Activated naive CD4-positive, alpha-beta T cell treated with anti-CD3 and anti-CD28 coated beads, Interleukin-2, amount 10 ng/mL, durations not matched to agents 5 hours and 36 hours (primary cell): ENCODE measurements around the gene RNF133. TPM values are rescaled to one million over a fixed set of nuclear protein-coding genes. Genes with fewer than 3 reads are reported as not detected.

Experiments
- total RNA-seq, 2 experiments: library from RNA; stranded (reverse); gene quantifications; one replicate each; pipeline ENCODE4 v1.2.3, GENCODE V29; 2021

Gene RNF133, protein sequence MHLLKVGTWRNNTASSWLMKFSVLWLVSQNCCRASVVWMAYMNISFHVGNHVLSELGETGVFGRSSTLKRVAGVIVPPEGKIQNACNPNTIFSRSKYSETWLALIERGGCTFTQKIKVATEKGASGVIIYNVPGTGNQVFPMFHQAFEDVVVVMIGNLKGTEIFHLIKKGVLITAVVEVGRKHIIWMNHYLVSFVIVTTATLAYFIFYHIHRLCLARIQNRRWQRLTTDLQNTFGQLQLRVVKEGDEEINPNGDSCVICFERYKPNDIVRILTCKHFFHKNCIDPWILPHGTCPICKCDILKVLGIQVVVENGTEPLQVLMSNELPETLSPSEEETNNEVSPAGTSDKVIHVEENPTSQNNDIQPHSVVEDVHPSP
- not detected for total RNA-seq

DNA sequence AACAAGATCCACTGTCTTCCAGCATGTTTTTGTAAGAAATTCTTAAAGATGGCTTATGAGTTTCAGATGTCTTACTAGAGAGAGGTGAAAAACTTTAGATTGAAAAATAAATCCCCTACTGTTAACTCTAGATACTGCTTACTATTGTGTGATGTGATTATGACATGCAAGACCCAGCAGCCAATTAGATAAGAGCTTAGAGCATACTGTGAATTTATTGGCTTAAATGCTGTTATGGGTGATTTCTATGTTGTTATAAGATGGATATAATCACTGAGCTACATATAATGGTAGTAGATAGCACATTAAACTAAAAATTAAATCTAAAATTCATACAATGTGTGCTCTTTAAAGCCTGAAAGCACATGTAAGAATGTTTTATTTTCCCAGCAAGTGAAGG lies at the start of gene RNF133:
RNF133 (minus strand) TSS at position 101 of the 400 bp plus-strand sequence. CDS start 199 bp downstream, outside the sequence.

DNA sequence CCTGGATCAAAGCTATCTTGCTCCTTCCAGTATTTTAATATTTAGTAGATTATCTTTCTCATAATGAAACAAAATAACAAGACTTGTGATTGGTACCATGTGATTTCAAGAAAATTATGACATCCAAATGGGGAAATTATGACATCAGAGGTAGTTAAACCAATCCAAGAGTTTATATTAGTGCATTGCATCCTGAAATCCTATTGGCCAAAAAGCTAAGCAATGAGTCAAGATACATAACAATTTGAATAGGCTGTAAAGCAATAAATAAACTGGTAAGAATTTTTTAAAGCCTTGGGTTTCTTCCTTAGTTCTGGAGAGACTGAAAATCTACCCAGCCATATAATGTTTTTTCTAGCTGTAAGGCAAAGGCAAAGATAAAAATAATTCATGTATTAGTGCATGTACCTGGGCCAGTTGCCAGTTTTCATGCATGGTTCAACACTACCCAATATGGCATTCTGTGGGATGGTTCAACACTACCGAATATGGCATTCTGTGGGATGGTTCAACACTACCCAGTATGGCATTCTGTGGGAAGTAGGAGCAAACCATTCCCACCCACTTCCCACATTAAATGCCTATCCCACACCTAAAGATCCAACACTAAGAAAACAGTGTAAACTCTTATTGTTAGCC lies 4.1 kb upstream of the RNF133 start, which contains the start of gene RNF148:
RNF148 (minus strand) TSS at position 51 of the 639 bp plus-strand sequence. CDS start 172 bp downstream, outside the sequence.

Other genes starting within 250 kb of the RNF133 start
- gene RNF148, start 3.8 kb upstream of the RNF133 start, total RNA-seq = not detected
- not detected for gene CADPS2, start 187.3 kb upstream of the RNF133 start, total RNA-seq